Lower lobe of right lung (tissue), 2 donors: ENCODE data around the gene MARCHF3. TPM values are rescaled to one million over a fixed set of nuclear protein-coding genes. Genes with fewer than 3 reads are reported as not detected.
"Not testable (repeated sequence)": the region's sequence is repeated elsewhere in the genome, so short reads cannot be mapped to it uniquely, and the experiment has no call there.

Experiments
- ATAC-seq, 2 donors: fragments of 200-7000 bp; cut with Tn5 transposase; one replicate each; pipeline ENCODE4 v1.9.1; 2020 to 2022; ENCODE audit warnings: mild to moderate bottlenecking in 2 of 2, moderate library complexity in 2 of 2
- DNase-seq: peaks from one replicate; pipeline ENCODE4 v3.0.0-alpha.2; 2020
- H3K27ac ChIP-seq: fragments of 200-600 bp; one replicate; pipeline ENCODE4 v1.8.0; 2022
- H3K27me3 ChIP-seq: fragments of 200-600 bp; one replicate; pipeline ENCODE4 v1.8.0; 2022; ENCODE audit warnings: low read depth
- H3K36me3 ChIP-seq: fragments of 200-600 bp; one replicate; pipeline ENCODE4 v1.8.0; 2022; ENCODE audit warnings: mild to moderate bottlenecking
- H3K4me1 ChIP-seq: fragments of 200-600 bp; one replicate; pipeline ENCODE4 v1.8.0; 2022
- H3K4me3 ChIP-seq: fragments of 200-600 bp; one replicate; pipeline ENCODE4 v1.8.0; 2022; ENCODE audit warnings: mild to moderate bottlenecking
- H3K9me3 ChIP-seq: fragments of 200-600 bp; one replicate; pipeline ENCODE4 v1.8.0; 2022
- intact Hi-C: fragments of 100-400 bp; cut with DNase I; formaldehyde crosslinking; loops from one replicate; pipeline ENCODE4 v1.11.0; 2022
- total RNA-seq: library from RNA; stranded (reverse); fragmentation: NEBNext Ultra II Directional; extraction: Animal tissue kit (Norgen Biotek cat#: 25700); gene quantifications from one replicate; pipeline ENCODE4 v1.2.1, GENCODE V29; 2021
- TF ChIP-seq, protein P1 (sequence below): fragments of 200-600 bp; IDR thresholded peaks from one replicate; pipeline ENCODE4 v1.8.0; 2022; ENCODE audit warnings: antibody characterized with exemption, mild to moderate bottlenecking
- donor health status: DM: no; HTN: yes; CAD: no; lungs with severe emphysema.

MARCHF3 gene
- total RNA-seq, 1 donor from 2014 or later = 14.3 TPM

DNA sequence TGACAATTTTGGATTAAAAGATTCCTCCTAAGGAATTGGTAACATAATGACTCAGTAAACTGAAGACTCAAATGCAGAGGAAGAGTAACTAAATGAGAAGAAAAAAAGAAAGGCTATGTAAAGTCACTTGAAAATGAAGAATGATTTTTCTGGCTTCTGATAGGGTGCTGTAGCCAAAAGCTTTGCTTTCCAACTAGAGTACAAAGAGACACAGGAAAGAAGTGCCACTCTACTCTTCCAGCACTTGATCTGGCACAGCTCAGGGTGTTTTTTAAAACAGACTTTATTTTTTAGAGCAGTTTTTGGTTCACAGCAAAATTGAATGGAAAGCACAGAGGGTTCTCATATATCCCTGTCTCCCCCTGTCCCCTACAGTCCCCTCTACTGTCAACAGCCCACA, 130.9 kb downstream of the MARCHF3 start:
- Histone ChIP-seq H3K27ac (no peak overlapping the region), H3K4me1 (no peaks in the 10 kb centered on the region), H3K4me3 (no peak overlapping the region), H3K27me3 (no peaks in the 10 kb centered on the region), H3K9me3 (no peaks in the 10 kb centered on the region), H3K36me3 (no peaks in the 10 kb centered on the region)
- TF ChIP-seq, protein P1, sequence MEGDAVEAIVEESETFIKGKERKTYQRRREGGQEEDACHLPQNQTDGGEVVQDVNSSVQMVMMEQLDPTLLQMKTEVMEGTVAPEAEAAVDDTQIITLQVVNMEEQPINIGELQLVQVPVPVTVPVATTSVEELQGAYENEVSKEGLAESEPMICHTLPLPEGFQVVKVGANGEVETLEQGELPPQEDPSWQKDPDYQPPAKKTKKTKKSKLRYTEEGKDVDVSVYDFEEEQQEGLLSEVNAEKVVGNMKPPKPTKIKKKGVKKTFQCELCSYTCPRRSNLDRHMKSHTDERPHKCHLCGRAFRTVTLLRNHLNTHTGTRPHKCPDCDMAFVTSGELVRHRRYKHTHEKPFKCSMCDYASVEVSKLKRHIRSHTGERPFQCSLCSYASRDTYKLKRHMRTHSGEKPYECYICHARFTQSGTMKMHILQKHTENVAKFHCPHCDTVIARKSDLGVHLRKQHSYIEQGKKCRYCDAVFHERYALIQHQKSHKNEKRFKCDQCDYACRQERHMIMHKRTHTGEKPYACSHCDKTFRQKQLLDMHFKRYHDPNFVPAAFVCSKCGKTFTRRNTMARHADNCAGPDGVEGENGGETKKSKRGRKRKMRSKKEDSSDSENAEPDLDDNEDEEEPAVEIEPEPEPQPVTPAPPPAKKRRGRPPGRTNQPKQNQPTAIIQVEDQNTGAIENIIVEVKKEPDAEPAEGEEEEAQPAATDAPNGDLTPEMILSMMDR = no peak
- DNase-seq = no peak
- no peak for ATAC-seq
- intact Hi-C loops = no loop called here

GRCh38 chr5:126897851-126898630, 132.3 kb downstream of the MARCHF3 start:
- ATAC-seq (no peak), DNase-seq (no peak)
- H3K9me3 ChIP-seq = no peaks in the 10 kb centered on the region
- no peaks in the 10 kb centered on the region for H3K4me1 ChIP-seq
- H3K4me3 ChIP-seq = no peak overlapping the region
- no peaks in the 10 kb centered on the region for H3K27me3 ChIP-seq
- intact Hi-C loops = no loop called here
- TF ChIP-seq, protein P1 = no peak
- H3K36me3 ChIP-seq = no peaks in the 10 kb centered on the region
- H3K27ac ChIP-seq = no peak overlapping the region

DNA sequence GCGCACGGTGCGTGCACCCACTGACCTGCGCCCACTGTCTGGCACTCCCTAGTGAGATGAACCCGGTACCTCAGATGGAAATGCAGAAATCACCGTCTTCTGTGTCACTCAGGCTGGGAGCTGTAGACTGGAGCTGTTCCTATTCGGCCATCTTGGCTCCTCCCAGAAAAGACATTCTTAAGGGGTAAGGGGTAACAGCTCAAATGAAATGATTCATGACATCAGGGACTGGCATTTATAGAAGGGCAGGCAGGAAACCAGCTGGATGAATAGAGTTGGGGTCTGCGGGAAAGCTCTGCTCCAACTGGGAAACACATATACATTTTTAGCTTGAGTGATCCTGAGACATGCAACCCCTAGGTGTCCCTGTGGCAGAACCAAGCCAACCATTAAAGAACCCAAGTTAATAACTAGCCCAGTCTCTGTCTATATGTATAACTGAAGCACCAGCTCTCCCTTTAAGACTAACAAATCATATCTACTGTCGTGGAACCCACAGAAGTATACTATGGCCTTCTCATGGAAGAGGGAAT, 134.1 kb downstream of the MARCHF3 start:
- intact Hi-C loops = no loop called here
- TF ChIP-seq, protein P1 = no peak
- Histone ChIP-seq H3K4me3 (no peak overlapping the region), H3K36me3 (no peaks in the 10 kb centered on the region), H3K4me1 (no peaks in the 10 kb centered on the region), H3K9me3 (no peaks in the 10 kb centered on the region), H3K27ac (no peak overlapping the region), H3K27me3 (no peaks in the 10 kb centered on the region)
- ATAC-seq (no peak), DNase-seq (no peak)

GRCh38 chr5:126895712-126896111, 134.6 kb downstream of the MARCHF3 start:
- H3K9me3 ChIP-seq, ATAC-seq, intact Hi-C loops, DNase-seq, H3K4me1 ChIP-seq, H3K27ac ChIP-seq, H3K36me3 ChIP-seq, H3K27me3 ChIP-seq, H3K4me3 ChIP-seq: not testable (repeated sequence)

GRCh38 chr5:126890414-126890813, 139.9 kb downstream of the MARCHF3 start:
- H3K36me3 ChIP-seq, ATAC-seq, H3K4me1 ChIP-seq, H3K4me3 ChIP-seq, DNase-seq, H3K9me3 ChIP-seq, H3K27ac ChIP-seq, intact Hi-C loops, H3K27me3 ChIP-seq: not testable (repeated sequence)

GRCh38 chr5:126888175-126888574, 142.2 kb downstream of the MARCHF3 start:
- Histone ChIP-seq H3K27ac (no peak overlapping the region), H3K4me1 (no peaks in the 10 kb centered on the region), H3K9me3 (no peaks in the 10 kb centered on the region), H3K4me3 (no peak overlapping the region), H3K36me3 (no peaks in the 10 kb centered on the region), H3K27me3 (no peaks in the 10 kb centered on the region)
- ATAC-seq (no peak), DNase-seq (no peak)
- TF ChIP-seq, protein P1 = no peak
- intact Hi-C loops = no loop called here
